Upper lobe of left lung (tissue), 6 donors: ENCODE measurements around the gene ANKRD13C. TPM values are rescaled to one million over a fixed set of nuclear protein-coding genes. Genes with fewer than 3 reads are reported as not detected.
"Not testable (repeated sequence)": the region's sequence is repeated elsewhere in the genome, so short reads cannot be mapped to it uniquely, and the experiment has no call there.

Experiments used
- ATAC-seq, 2 donors: fragments of 200-7000 bp; cut with Tn5 transposase; one replicate each; pipeline ENCODE4 v1.9.1; 2022; ENCODE audit warnings: mild to moderate bottlenecking in 2 of 2, moderate library complexity in 2 of 2; ENCODE audit not compliant: low FRiP score in 2 of 2
- DNase-seq, 2 donors: peaks; one replicate each; pipeline ENCODE4 v3.0.0-alpha.2; 2019 to 2020
- H3K27ac ChIP-seq, 4 donors: fragments of 200-600 bp; sonication (generic); one replicate each; pipeline ENCODE4 v1.5.1; 2016 to 2019
- H3K27me3 ChIP-seq, 4 donors: fragments of 200-600 bp; sonication (generic); one replicate each; pipeline ENCODE4 v1.5.1; 2017 to 2019
- H3K36me3 ChIP-seq, 4 donors: fragments of 200-600 bp; sonication (generic); one replicate each; pipeline ENCODE4 v1.5.1; 2016 to 2019
- H3K4me1 ChIP-seq, 4 donors: fragments of 200-600 bp; sonication (generic); one replicate each; pipeline ENCODE4 v1.5.1; 2018 to 2019
- H3K4me3 ChIP-seq, 4 donors: fragments of 200-600 bp; sonication (generic); one replicate each; pipeline ENCODE4 v1.5.1; 2017 to 2019; ENCODE audit warnings: mild to moderate bottlenecking in 2 of 4, moderate library complexity in 1 of 4
- H3K9me3 ChIP-seq, 4 donors: fragments of 200-600 bp; sonication (generic); one replicate each; pipeline ENCODE4 v1.5.1; 2018 to 2019
- EP300 ChIP-seq, 4 donors: sonication (generic); formaldehyde crosslinking; IDR thresholded peaks; one replicate each; pipeline ENCODE4 v1.5.1; 2017; ENCODE audit warnings: antibody characterized with exemption in 4 of 4, control low read depth in 2 of 4
- POLR2A ChIP-seq, 4 donors: fragments of 450-650 bp; IDR thresholded peaks; one replicate each; pipeline ENCODE4 v1.5.1; 2016 to 2017; ENCODE audit warnings: antibody characterized with exemption in 4 of 4, mild to moderate bottlenecking in 2 of 4
- POLR2AphosphoS5 ChIP-seq, 2 donors: sonication (generic); formaldehyde crosslinking; IDR thresholded peaks; one replicate each; pipeline ENCODE4 v1.5.1; 2017; ENCODE audit warnings: antibody characterized with exemption in 2 of 2
- WGBS, 2 donors: methylation state at CpG; one replicate each; pipeline ENCODE4 v1.1.5; 2017 to 2018; 5-methylcytosine and 5-hydroxymethylcytosine counted together
- total RNA-seq, 6 donors: library from RNA; depleted of rRNA in 4 of 6; stranded (reverse); fragments of >200 nt in 4 of 6; gene quantifications; one replicate each; pipeline versions ENCODE4 v1.1.0 to v1.2.1, GENCODE V29; 2016 to 2021
- TF ChIP-seq, protein P1 (sequence below), 6 experiments: fragments of 450-650 bp in 4 of 6; fragments of 200-600 bp in 2 of 6; sonication (generic) in 2 of 6; IDR thresholded peaks; one replicate each; pipeline ENCODE4 v1.5.1; 2016 to 2019; ENCODE audit warnings: antibody characterized with exemption in 6 of 6
- donor health status: DM: no; HTN: no; CAD: no; lungs with moderate emphysema.
- donor health status: DM: no; HTN: yes; CAD: no; lungs with severe emphysema.

The ANKRD13C gene
- total RNA-seq, 6 donors from 2014 or later = 13.0 to 37.4 (median 20.6) TPM

DNA sequence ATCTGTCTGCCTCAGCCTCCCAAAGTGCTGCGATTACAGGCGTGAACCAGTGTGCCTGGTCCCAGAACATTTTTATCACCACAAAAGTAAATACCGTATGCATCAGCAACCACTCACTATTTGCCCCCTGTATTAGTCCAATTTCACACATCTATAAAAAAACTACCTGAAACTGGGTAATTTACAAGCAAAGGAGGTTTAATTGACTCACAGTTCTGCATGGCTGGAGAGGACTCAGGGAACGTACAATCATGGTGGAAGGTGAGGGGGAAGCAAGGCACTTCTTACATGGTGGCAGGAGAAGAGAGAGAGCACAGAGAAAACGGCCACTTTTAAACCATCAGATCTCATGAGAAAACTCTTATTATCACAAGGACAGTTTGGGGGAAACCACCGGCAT lies 31.0 kb upstream of the ANKRD13C start:
- TF ChIP-seq EP300 (IDR thresholded peaks at IDR 0.05) = no peak
- no peak for TF ChIP-seq POLR2AphosphoS5 (IDR thresholded peaks at IDR 0.05)
- TF ChIP-seq, protein P1, sequence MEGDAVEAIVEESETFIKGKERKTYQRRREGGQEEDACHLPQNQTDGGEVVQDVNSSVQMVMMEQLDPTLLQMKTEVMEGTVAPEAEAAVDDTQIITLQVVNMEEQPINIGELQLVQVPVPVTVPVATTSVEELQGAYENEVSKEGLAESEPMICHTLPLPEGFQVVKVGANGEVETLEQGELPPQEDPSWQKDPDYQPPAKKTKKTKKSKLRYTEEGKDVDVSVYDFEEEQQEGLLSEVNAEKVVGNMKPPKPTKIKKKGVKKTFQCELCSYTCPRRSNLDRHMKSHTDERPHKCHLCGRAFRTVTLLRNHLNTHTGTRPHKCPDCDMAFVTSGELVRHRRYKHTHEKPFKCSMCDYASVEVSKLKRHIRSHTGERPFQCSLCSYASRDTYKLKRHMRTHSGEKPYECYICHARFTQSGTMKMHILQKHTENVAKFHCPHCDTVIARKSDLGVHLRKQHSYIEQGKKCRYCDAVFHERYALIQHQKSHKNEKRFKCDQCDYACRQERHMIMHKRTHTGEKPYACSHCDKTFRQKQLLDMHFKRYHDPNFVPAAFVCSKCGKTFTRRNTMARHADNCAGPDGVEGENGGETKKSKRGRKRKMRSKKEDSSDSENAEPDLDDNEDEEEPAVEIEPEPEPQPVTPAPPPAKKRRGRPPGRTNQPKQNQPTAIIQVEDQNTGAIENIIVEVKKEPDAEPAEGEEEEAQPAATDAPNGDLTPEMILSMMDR (IDR thresholded peaks at IDR 0.05) = no peak
- TF ChIP-seq POLR2A (IDR thresholded peaks at IDR 0.05) = no peak
- no peak overlapping the region for H3K27ac ChIP-seq
- ATAC-seq (no peak), DNase-seq (no peak)
- H3K4me3 ChIP-seq = no peak overlapping the region
- no peaks in the 10 kb centered on the region for H3K4me1 ChIP-seq
- no peaks in the 10 kb centered on the region for H3K36me3 ChIP-seq
- H3K9me3 ChIP-seq = no peaks in the 10 kb centered on the region
- WGBS, 2 donors = 92 to 96% methylated on average over 6 of the region's 6 CpGs
- no peaks in the 10 kb centered on the region for H3K27me3 ChIP-seq

DNA sequence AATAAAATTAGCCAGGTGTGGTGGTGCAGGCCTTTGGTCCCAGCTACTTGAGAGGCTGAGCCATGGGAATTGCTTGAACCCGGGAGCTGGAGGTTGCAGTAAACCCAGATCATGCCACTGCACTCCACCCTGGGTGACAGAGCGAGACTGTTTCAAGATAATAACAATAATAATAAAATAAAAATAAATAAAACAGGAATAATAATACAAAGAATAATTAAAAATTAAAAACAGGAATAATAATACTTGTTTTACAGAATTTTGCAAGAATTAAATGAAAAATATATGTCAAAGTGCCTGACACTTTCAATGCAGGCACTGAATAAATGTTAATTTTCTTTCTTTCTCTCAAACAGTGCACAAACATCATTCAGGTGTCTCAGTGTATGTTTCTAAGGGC lies 30.0 kb upstream of the ANKRD13C start:
- ATAC-seq = no peak
- H3K9me3 ChIP-seq = no peaks in the 10 kb centered on the region
- 96 to 98% methylated on average over 2 of the region's 2 CpGs for WGBS, 2 donors
- TF ChIP-seq POLR2AphosphoS5 (IDR thresholded peaks at IDR 0.05) (no peak), POLR2A (IDR thresholded peaks at IDR 0.05) (no peak), EP300 (IDR thresholded peaks at IDR 0.05) (no peak)
- TF ChIP-seq, protein P1 (IDR thresholded peaks at IDR 0.05) = no peak
- DNase-seq = no peak
- H3K27ac ChIP-seq = no peak overlapping the region
- no peaks in the 10 kb centered on the region for H3K27me3 ChIP-seq
- H3K4me1 ChIP-seq = no peaks in the 10 kb centered on the region
- H3K36me3 ChIP-seq = no peaks in the 10 kb centered on the region
- H3K4me3 ChIP-seq = no peak overlapping the region

DNA sequence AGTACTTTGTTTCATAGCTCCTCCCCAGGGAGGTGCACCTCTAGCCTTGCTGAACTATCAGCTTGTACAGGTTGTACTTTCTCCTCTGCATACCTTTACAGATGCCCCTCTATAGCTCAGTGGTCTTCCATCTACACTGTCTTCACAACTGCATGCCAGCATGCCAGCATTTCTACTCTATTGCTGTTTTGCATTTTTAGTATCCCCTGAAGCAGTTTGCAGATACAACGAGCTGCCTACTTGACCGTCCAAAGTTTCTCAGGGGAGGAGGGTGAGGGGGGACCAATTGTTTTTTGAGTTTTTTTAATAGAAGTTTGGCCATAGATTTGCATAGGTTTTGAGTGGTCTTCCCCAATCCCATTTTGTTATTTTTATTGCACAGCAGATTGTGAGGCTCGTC lies 29.0 kb upstream of the ANKRD13C start:
- TF ChIP-seq, protein P1 (IDR thresholded peaks at IDR 0.05) = no peak
- TF ChIP-seq EP300 (IDR thresholded peaks at IDR 0.05) (no peak), POLR2A (IDR thresholded peaks at IDR 0.05) (no peak), POLR2AphosphoS5 (IDR thresholded peaks at IDR 0.05) (no peak)
- WGBS, 2 donors = 76 to 80% methylated on average over 3 of the region's 3 CpGs

DNA sequence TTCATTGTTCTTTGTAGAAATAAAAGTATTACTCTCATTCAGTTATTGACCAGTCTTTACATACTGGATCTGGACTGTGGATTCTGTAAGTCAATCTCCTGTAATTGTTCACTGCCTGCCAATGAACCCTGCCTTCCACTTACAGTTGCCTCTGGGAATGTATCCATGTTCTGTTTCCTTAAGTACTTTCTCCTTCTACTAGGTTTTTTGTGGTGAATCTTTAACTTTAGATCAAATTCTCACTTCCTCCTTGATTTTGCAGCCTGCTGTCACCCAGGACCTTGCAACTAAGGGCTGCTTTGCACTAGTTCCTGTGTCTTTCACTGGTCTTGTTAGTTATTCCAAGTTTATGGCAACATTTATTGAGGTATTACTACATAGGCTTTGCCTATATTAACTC lies 28.2 kb upstream of the ANKRD13C start:
- no peak for TF ChIP-seq POLR2A (IDR thresholded peaks at IDR 0.05)
- TF ChIP-seq, protein P1 (IDR thresholded peaks at IDR 0.05) = no peak
- no peak for TF ChIP-seq POLR2AphosphoS5 (IDR thresholded peaks at IDR 0.05)
- no peak for TF ChIP-seq EP300 (IDR thresholded peaks at IDR 0.05)
- no peak for ATAC-seq

More for the DNA sequence above, 29.0 kb upstream of the ANKRD13C start:
- ATAC-seq = no peak
- Histone ChIP-seq H3K9me3 (no peaks in the 10 kb centered on the region), H3K4me3 (no peak overlapping the region), H3K4me1 (no peaks in the 10 kb centered on the region), H3K36me3 (no peaks in the 10 kb centered on the region), H3K27me3 (no peaks in the 10 kb centered on the region), H3K27ac (no peak overlapping the region)
- no peak for DNase-seq

DNA sequence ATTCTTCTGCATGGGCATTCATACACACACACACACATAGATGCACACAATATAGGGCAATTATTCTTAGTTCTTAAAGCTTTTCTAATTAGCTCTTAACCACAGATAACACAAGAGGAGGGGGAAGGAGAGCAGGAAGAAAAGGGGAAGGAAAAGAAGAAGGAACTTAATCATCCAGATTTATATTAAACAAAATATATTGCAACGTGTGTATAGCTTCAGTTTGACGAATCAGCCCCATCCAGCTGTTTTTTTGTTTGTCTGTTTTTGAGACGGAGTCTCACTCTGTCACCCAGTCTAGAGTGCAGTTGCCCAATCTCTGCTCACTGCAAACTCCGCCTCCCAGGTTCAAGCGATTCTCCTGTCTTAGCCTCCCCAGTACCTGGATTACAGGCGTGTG lies 21.7 kb upstream of the ANKRD13C start:
- Histone ChIP-seq H3K36me3 (no peaks in the 10 kb centered on the region), H3K27ac (no peak overlapping the region), H3K9me3 (no peaks in the 10 kb centered on the region), H3K4me3 (no peak overlapping the region), H3K27me3 (no peaks in the 10 kb centered on the region), H3K4me1 (no peaks in the 10 kb centered on the region)
- DNase-seq (no peak), ATAC-seq (no peak)
- 71 to 74% methylated on average over 6 of the region's 6 CpGs for whole genome bisulfite sequencing, 2 donors
- TF ChIP-seq, protein P1 (IDR thresholded peaks at IDR 0.05) = no peak
- TF ChIP-seq POLR2A (IDR thresholded peaks at IDR 0.05) = no peak
- TF ChIP-seq EP300 (IDR thresholded peaks at IDR 0.05) = no peak
- no peak for TF ChIP-seq POLR2AphosphoS5 (IDR thresholded peaks at IDR 0.05)

More for the DNA sequence above, 28.2 kb upstream of the ANKRD13C start:
- Histone ChIP-seq H3K27me3 (no peaks in the 10 kb centered on the region), H3K4me3 (no peak overlapping the region), H3K36me3 (no peaks in the 10 kb centered on the region), H3K4me1 (no peaks in the 10 kb centered on the region), H3K9me3 (no peaks in the 10 kb centered on the region), H3K27ac (no peak overlapping the region)
- DNase-seq = no peak

DNA sequence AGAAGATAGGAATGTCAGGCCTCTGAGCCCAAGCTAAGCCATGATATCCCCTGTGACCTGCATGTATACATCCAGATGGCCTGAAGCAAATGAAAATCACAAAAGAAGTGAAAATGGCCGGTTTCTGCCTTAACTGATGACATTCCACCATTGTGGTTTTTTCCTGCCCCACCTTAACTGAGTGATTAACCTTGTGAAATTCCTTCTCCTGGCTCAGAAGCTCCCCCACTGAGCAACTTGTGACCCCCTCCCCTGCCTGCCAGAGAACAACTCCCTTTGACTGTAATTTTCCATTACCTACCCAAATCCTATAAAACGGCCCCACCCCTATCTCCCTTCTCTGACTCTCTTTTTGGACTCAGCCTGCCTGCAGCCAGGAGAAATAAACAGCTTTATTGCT lies 19.1 kb upstream of the ANKRD13C start:
- DNase-seq, H3K4me3 ChIP-seq, H3K36me3 ChIP-seq, ATAC-seq, H3K27me3 ChIP-seq, H3K27ac ChIP-seq, H3K4me1 ChIP-seq, H3K9me3 ChIP-seq: not testable (repeated sequence)
- WGBS, 2 donors = 80 to 89% methylated on average over 2 of the region's 2 CpGs
